A549 (cell line): ENCODE data around the gene ARL6.

Experiments used
- BHLHE40 ChIP-seq: IDR thresholded peaks from 2 replicates; pipeline ENCODE4 v1.6.1; 2012; ENCODE audit warnings: low read depth, low read length, inconsistent platforms
- CTCF ChIP-seq: fragments of >200 bp; sonication (Bioruptor Twin); formaldehyde crosslinking; IDR thresholded peaks from 3 replicates; pipeline ENCODE4 v1.5.1; 2016
- HOXA7 ChIP-seq: fragments of 250-450 bp; sonication (Bioruptor Pico); IDR thresholded peaks from 2 replicates; pipeline ENCODE4 v1.5.0; 2020; ENCODE audit warnings: mild to moderate bottlenecking, moderate library complexity
- MAFK ChIP-seq: fragments of 450-650 bp; IDR thresholded peaks from 2 replicates; pipeline ENCODE4 v1.6.1; 2014; ENCODE audit not compliant: partially characterized antibody
- MYC ChIP-seq: IDR thresholded peaks from 2 replicates; pipeline ENCODE4 v1.6.1; 2012; ENCODE audit warnings: mild to moderate bottlenecking, inconsistent platforms, low read length, improper control_type of control experiment, borderline replicate concordance
- POLR2A ChIP-seq: IDR thresholded peaks from 2 replicates; pipeline ENCODE4 v1.6.1; 2012; ENCODE audit warnings: mild to moderate bottlenecking, low read length
- RAD21 ChIP-seq, 2 experiments: fragments of >200 bp in 1 of 2; sonication (Bioruptor Twin) in 1 of 2; formaldehyde crosslinking in 1 of 2; IDR thresholded peaks in 1 of 2; conservative IDR thresholded peaks in 1 of 2; 2 replicates in 1 of 2; 3 replicates in 1 of 2; pipeline ENCODE4 v1.6.1; 2012 to 2018; ENCODE audit warnings: inconsistent platforms in 1 of 2
- RARB ChIP-seq: fragments of 250-450 bp; sonication (Bioruptor Pico); IDR thresholded peaks from 2 replicates; pipeline ENCODE4 v1.8.0; 2021; ENCODE audit warnings: mild to moderate bottlenecking, moderate library complexity
- RCOR1 ChIP-seq: fragments of 150-350 bp; IDR thresholded peaks from 2 replicates; pipeline ENCODE4 v1.6.1; 2014; ENCODE audit warnings: antibody characterized with exemption, low read length, low read depth
- TF ChIP-seq, protein P1 (sequence below): IDR thresholded peaks from 2 replicates; pipeline ENCODE4 v1.6.1; 2012

GRCh38 chr3:97719156-97719821 lies 45.3 kb upstream of the ARL6 start:
- TF ChIP-seq POLR2A (no peak), RAD21 (conservative IDR thresholded peaks at IDR 0.05 in 1 of 2, IDR thresholded peaks at IDR 0.05 in 1 of 2) (peak; percentile 79 to 82), CTCF (peak; percentile 85), RARB (CRISPR knock-in tag) (no peak), MAFK (no peak), BHLHE40 (no peak), HOXA7 (CRISPR knock-in tag) (no peak), RCOR1 (no peak), MYC (no peak)
- TF ChIP-seq, protein P1, sequence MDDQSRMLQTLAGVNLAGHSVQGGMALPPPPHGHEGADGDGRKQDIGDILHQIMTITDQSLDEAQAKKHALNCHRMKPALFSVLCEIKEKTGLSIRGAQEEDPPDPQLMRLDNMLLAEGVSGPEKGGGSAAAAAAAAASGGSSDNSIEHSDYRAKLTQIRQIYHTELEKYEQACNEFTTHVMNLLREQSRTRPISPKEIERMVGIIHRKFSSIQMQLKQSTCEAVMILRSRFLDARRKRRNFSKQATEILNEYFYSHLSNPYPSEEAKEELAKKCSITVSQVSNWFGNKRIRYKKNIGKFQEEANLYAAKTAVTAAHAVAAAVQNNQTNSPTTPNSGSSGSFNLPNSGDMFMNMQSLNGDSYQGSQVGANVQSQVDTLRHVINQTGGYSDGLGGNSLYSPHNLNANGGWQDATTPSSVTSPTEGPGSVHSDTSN, result no peak
